Effector memory CD4-positive, alpha-beta T cell (primary cell): ENCODE data around the gene SHC3.

Source experiments
- DNase-seq, 3 donors: peaks; one replicate each; pipeline ENCODE4 v3.0.0-alpha.2; 2020
- H3K27ac ChIP-seq: 2 replicates; pipeline ENCODE4 v1.7.0; 2013; ENCODE audit warnings: mild to moderate bottlenecking, low read length, moderate library complexity; ENCODE audit not compliant: insufficient read depth, poor library complexity, severe bottlenecking
- H3K27me3 ChIP-seq: replicated peaks from 2 replicates; pipeline ENCODE4 v1.7.0; 2013; ENCODE audit warnings: mild to moderate bottlenecking, low read length; ENCODE audit not compliant: insufficient read depth, control insufficient read depth, poor library complexity, severe bottlenecking
- H3K36me3 ChIP-seq: 2 replicates; pipeline ENCODE4 v1.7.0; 2013; ENCODE audit warnings: mild to moderate bottlenecking, low read length, moderate library complexity; ENCODE audit not compliant: control insufficient read depth, insufficient read depth
- H3K4me1 ChIP-seq: 2 replicates; pipeline ENCODE4 v1.7.0; 2013; ENCODE audit warnings: low read length, mild to moderate bottlenecking; ENCODE audit not compliant: control insufficient read depth, insufficient read depth, poor library complexity, severe bottlenecking
- H3K4me3 ChIP-seq: 2 replicates; pipeline ENCODE4 v1.7.0; 2013; ENCODE audit warnings: low read length, low read depth, mild to moderate bottlenecking; ENCODE audit not compliant: insufficient read depth, poor library complexity, severe bottlenecking
- H3K9me3 ChIP-seq: 2 replicates; pipeline ENCODE4 v1.7.0; 2013; ENCODE audit warnings: mild to moderate bottlenecking, low read length, moderate library complexity; ENCODE audit not compliant: control insufficient read depth

The SHC3 gene

DNA sequence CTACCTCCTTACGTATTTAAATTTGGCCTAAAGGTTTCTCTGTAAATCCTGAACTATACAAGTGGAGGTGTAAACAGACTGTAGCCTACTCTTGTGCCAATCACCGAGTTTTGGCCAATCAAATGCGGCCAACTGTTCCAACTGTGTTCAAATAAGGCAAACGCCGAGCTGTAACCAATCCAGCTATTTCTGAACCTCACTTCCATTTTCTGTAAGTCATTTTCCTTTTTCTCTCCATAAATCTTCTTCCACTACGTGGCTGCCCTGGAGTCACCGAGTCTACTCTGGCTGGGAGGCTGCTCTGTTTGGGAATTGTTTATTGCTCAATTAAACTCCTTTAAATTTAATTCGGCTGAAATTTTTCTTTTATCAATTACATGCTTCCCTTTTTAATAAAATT is 129.0 kb downstream of the SHC3 start:
- Histone ChIP-seq H3K27me3 (no peaks in the 10 kb centered on the region), H3K27ac (no peak overlapping the region), H3K4me1 (no peaks in the 10 kb centered on the region), H3K9me3 (no peaks in the 10 kb centered on the region), H3K36me3 (no peaks in the 10 kb centered on the region), H3K4me3 (no peak overlapping the region)
- DNase-seq, result no peak

DNA sequence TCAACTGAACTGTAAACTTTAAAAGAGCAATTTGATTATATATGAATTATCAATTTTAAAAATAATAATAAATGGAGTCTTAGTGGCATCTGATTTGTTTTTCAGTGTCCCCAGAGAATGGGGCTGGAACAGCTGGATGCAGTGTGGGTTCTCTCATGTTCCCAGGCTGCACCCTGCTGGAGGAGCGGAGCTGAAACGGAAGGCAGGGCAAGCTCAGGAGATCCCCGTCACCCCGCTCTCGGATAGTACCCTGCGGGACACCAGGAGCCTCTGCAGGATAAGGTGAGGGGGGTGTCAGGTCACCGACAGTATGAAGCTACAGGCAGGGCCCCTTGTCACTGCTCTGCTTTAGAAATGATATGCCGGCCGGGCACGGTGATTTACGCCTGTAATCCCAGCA is 130.0 kb downstream of the SHC3 start:
- no peaks in the 10 kb centered on the region for H3K27me3 ChIP-seq
- no peak overlapping the region for H3K4me3 ChIP-seq
- H3K4me1 ChIP-seq, result no peaks in the 10 kb centered on the region
- no peaks in the 10 kb centered on the region for H3K9me3 ChIP-seq
- no peaks in the 10 kb centered on the region for H3K36me3 ChIP-seq
- DNase-seq, result no peak
- no peak overlapping the region for H3K27ac ChIP-seq

DNA sequence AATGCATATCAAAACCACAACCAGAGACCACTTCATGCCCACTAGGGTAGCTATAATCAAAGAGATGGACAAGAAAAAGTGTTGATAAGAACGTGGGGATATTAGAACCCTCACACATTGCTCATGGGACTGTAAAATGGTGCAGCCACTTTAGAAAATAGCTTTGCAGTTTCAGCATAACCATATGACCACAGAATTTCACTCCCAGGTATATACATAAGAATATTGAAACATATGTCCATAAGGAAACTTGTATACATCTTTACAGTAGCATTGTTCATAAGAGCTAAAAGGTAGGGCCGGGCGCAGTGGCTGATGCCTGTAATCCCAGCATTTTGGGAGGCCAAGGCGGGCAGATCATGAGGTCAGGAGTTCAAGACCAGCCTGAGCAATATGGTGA is 131.0 kb downstream of the SHC3 start:
- no peaks in the 10 kb centered on the region for H3K27me3 ChIP-seq
- no peaks in the 10 kb centered on the region for H3K9me3 ChIP-seq
- no peak for DNase-seq

DNA sequence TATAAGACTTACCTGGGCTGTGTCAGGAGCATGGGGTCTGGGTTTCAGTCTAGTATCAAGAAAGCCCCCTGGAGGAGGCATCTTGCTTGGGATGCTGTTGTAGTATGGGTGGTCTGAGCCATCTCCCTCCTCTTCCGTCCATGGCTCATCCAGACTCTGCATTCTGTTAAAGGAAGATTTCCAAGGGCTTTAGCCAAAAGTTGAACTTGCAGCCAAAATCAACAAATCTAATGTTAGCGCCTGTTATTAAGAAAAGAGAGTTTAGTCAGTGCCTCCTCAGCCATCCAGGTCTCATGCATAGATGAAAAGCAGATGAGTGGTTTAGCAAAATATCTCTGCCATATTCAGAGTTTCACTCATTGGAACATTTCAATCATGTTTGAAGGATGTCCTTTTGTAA is 131.8 kb downstream of the SHC3 start:
- Histone ChIP-seq H3K9me3 (no peaks in the 10 kb centered on the region), H3K4me1 (no peaks in the 10 kb centered on the region), H3K27ac (no peak overlapping the region), H3K4me3 (no peak overlapping the region), H3K27me3 (no peaks in the 10 kb centered on the region), H3K36me3 (no peaks in the 10 kb centered on the region)
- no peak for DNase-seq

More for the DNA sequence above, 131.0 kb downstream of the SHC3 start:
- Histone ChIP-seq H3K36me3 (no peaks in the 10 kb centered on the region), H3K4me1 (no peaks in the 10 kb centered on the region), H3K27ac (no peak overlapping the region), H3K4me3 (no peak overlapping the region)

DNA sequence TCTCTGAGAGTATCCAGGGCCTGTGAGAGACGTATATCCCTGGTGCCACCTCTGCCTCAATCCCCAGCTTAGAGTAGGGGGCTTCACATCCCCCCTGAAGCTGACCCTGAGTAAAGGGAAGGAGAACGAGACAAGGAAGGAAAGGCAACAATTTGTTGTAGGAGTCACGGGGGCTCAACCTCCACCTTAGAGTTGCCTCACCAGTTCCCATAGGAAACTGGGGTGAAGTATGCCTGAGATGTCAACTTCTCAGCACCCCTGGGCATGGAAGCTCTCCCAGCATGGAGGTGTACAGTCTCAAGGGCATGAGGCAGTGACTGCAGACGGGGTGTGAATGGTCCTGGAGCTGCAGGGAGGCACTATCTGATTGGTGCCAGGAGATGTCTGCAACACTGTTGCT is 133.7 kb downstream of the SHC3 start:
- no peaks in the 10 kb centered on the region for H3K27me3 ChIP-seq
- H3K36me3 ChIP-seq, result no peaks in the 10 kb centered on the region
- H3K4me1 ChIP-seq, result no peaks in the 10 kb centered on the region
- H3K4me3 ChIP-seq, result no peak overlapping the region
- DNase-seq, result no peak
- no peak overlapping the region for H3K27ac ChIP-seq
- H3K9me3 ChIP-seq, result no peaks in the 10 kb centered on the region

DNA sequence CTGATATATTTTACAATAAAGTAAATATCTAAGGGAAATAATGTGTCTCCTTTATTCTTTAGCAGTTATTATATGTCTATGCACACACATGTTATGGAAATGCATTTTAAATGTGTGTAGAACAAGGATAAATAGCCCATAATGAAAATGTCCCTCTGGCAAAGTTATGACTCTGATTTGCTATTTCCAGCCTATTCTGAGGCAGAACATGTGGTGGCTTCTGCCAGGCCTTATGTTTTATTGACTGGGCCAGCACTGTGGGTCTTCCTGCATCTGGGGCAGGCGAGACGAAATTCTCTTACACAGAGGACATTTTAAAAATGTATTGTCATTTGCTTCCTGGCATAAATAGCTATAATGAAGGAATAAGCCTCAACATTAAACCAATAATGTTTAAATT is 134.5 kb downstream of the SHC3 start:
- Histone ChIP-seq H3K27ac (no peak overlapping the region), H3K4me3 (no peak overlapping the region), H3K36me3 (no peaks in the 10 kb centered on the region), H3K4me1 (no peaks in the 10 kb centered on the region), H3K9me3 (no peaks in the 10 kb centered on the region), H3K27me3 (no peaks in the 10 kb centered on the region)
- DNase-seq, result no peak

DNA sequence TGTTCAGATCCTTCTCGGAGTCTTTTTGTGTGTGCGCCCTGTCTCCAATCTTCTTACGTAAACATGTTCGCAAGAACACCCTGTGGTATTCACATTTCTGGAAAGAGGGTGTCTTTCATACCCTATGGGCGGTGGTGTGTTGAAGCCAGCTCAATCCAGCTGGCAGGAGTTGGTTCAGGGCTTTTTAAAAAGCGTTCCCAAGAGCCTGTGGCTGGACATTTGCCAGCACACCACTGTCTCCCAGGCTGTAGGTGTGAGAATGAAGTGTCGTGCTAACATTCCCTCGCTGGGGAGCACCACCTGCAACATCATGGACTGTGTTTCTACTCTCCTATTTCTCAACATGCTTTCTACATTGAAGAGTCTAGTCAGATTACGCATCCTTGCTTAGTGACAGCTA is 135.6 kb downstream of the SHC3 start:
- no peaks in the 10 kb centered on the region for H3K9me3 ChIP-seq
- H3K4me1 ChIP-seq, result no peaks in the 10 kb centered on the region
- no peak overlapping the region for H3K27ac ChIP-seq
- no peak overlapping the region for H3K4me3 ChIP-seq
- no peaks in the 10 kb centered on the region for H3K27me3 ChIP-seq
- H3K36me3 ChIP-seq, result no peaks in the 10 kb centered on the region
- DNase-seq, result no peak

DNA sequence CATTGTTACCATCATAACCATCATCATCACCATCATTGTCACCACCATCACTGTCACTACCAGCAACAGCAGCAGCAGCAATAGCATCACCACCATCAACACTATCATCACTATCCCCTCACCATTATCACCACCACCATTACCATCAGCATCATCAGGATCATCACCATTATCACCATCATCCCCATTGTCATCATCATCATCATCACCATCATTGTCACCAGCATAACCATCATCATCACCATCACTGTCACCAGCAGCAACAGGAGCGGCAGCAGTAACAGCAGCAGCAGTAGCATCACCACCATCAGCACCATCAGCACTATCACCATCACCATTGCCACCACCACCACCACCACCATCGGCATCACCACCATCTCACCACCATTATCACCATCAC is 139.0 kb downstream of the SHC3 start:
- H3K36me3 ChIP-seq, result no peaks in the 10 kb centered on the region
- no peaks in the 10 kb centered on the region for H3K4me1 ChIP-seq
- H3K9me3 ChIP-seq, result no peaks in the 10 kb centered on the region
- DNase-seq, result no peak
- no peaks in the 10 kb centered on the region for H3K27me3 ChIP-seq
- H3K4me3 ChIP-seq, result no peak overlapping the region
- H3K27ac ChIP-seq, result no peak overlapping the region

DNA sequence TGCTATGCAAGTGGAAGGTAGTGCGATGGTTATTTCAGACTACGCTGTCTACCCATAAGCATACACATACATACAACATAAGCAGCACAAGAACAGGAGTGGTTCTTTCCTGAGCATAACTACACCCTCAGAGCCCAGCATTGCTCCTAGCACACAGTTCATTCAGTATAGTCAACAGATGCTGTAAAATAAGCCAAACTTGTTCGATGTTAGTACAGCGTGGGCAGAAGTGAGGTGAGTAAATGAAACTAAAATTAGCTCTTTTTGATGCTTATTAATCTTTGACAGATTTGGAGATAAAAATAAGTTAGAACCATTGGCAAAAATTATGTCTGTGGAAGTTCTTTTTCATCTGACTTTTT is 139.5 kb downstream of the SHC3 start:
- Histone ChIP-seq H3K36me3 (no peaks in the 10 kb centered on the region), H3K27me3 (no peaks in the 10 kb centered on the region), H3K4me1 (no peaks in the 10 kb centered on the region), H3K4me3 (no peak overlapping the region), H3K9me3 (no peaks in the 10 kb centered on the region), H3K27ac (no peak overlapping the region)
- DNase-seq, result no peak

DNA sequence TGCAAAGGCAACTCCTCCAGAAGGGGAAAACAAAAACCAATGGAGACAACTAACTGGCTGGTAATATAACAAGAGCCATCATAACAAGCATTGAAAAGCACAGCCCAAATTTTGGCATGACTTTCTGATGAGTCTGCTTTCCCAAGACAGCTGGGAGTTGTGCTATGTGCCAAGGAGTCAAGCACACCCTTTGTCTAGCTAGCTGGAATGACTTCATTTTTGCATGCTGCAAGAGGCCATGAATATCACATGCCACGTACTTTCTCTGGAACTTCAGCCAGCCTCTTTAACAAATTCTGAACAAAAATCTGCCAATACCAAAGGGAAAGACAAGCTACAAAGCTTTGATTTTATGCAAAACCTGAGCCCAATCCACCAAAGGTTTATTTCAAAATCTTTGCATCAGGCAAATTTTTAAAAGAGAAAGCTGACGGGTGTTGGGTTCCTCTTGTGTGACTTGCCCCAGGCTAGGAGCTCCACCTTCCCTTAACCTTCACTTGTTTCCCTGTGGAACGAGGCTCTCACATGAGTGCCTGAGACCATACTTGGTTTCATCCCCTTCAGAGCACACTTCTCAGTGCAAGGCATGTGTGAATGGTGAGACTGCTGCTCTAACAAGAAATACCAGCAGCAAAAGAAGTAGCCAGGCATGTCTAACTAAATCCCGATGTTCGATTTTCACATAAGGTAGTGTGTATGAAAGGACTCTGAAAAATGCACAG is 140.1 kb downstream of the SHC3 start:
- H3K4me1 ChIP-seq, result no peaks in the 10 kb centered on the region
- DNase-seq, result no peak
- no peaks in the 10 kb centered on the region for H3K27me3 ChIP-seq
- no peak overlapping the region for H3K4me3 ChIP-seq
- H3K9me3 ChIP-seq, result no peaks in the 10 kb centered on the region
- no peak overlapping the region for H3K27ac ChIP-seq
- no peaks in the 10 kb centered on the region for H3K36me3 ChIP-seq
